Lower lobe of right lung (tissue), 2 donors: ENCODE data around the gene AMELY. TPM values are rescaled to one million over a fixed set of nuclear protein-coding genes. Genes with fewer than 3 reads are reported as not detected.
"Not testable (repeated sequence)": the region's sequence is repeated elsewhere in the genome, so short reads cannot be mapped to it uniquely, and the experiment has no call there.

Experiments
- ATAC-seq, 2 donors: fragments of 200-7000 bp; cut with Tn5 transposase; one replicate each; pipeline ENCODE4 v1.9.1; 2020 to 2022; ENCODE audit warnings: mild to moderate bottlenecking in 2 of 2, moderate library complexity in 2 of 2
- DNase-seq: peaks from one replicate; pipeline ENCODE4 v3.0.0-alpha.2; 2020
- H3K27ac ChIP-seq: fragments of 200-600 bp; one replicate; pipeline ENCODE4 v1.8.0; 2022
- H3K27me3 ChIP-seq: fragments of 200-600 bp; one replicate; pipeline ENCODE4 v1.8.0; 2022; ENCODE audit warnings: low read depth
- H3K36me3 ChIP-seq: fragments of 200-600 bp; one replicate; pipeline ENCODE4 v1.8.0; 2022; ENCODE audit warnings: mild to moderate bottlenecking
- H3K4me1 ChIP-seq: fragments of 200-600 bp; one replicate; pipeline ENCODE4 v1.8.0; 2022
- H3K4me3 ChIP-seq: fragments of 200-600 bp; one replicate; pipeline ENCODE4 v1.8.0; 2022; ENCODE audit warnings: mild to moderate bottlenecking
- H3K9me3 ChIP-seq: fragments of 200-600 bp; one replicate; pipeline ENCODE4 v1.8.0; 2022
- CTCF ChIP-seq: fragments of 200-600 bp; IDR thresholded peaks from one replicate; pipeline ENCODE4 v1.8.0; 2022; ENCODE audit warnings: antibody characterized with exemption, mild to moderate bottlenecking
- intact Hi-C: fragments of 100-400 bp; cut with DNase I; formaldehyde crosslinking; loops from one replicate; pipeline ENCODE4 v1.11.0; 2022
- total RNA-seq: library from RNA; stranded (reverse); fragmentation: NEBNext Ultra II Directional; extraction: Animal tissue kit (Norgen Biotek cat#: 25700); gene quantifications from one replicate; pipeline ENCODE4 v1.2.1, GENCODE V29; 2021
- donor health status: DM: no; HTN: yes; CAD: no; lungs with severe emphysema.

The AMELY gene
- total RNA-seq, 1 donor from 2014 or later = not detected

DNA sequence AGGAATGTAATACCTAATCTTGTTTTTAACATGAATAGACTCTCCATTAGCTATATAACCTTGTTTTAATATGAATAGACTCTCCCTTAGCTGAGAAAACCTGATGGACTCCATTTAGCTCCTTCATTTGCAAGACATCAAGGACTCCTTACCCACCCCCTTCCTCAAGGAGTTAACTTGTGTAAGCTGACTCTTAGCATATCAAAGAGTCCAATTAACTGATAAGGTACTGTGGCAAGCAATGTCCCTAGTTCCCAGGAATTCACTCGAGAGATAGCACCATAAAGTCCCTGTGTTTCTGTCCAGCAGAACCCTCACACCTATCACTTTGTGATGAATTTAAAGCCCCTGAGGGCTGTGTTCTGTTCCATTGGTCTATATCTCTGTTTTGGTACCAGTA, 16.3 kb downstream of the AMELY start:
- H3K36me3 ChIP-seq = no peaks in the 10 kb centered on the region
- TF ChIP-seq CTCF = no peak
- no peaks in the 10 kb centered on the region for H3K27me3 ChIP-seq
- no peak overlapping the region for H3K4me3 ChIP-seq
- no peaks in the 10 kb centered on the region for H3K4me1 ChIP-seq
- intact Hi-C loops = no loop called here
- DNase-seq (no peak), ATAC-seq (no peak)
- no peak overlapping the region for H3K27ac ChIP-seq
- H3K9me3 ChIP-seq = no peaks in the 10 kb centered on the region

DNA sequence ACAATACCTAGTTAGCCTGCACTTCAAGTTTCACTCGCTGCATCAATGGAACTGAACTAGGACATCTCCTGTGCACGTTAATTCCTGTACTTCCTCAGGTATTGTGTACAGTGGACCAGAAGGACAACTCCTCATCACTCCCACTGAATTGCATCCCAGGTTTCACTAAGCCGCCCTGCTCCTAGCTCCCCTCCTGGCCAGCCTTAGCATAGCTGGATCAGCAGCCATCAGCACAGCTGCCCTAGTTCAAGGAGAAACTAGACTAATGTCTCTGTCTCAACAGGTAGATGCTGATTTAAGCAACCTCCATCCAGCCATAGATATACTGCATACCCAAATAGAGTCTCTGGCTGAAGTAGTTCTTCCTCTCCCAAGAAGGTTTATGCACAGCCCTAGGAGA, 17.1 kb downstream of the AMELY start:
- ATAC-seq (no peak), DNase-seq (no peak)
- intact Hi-C loops = no loop called here

DNA sequence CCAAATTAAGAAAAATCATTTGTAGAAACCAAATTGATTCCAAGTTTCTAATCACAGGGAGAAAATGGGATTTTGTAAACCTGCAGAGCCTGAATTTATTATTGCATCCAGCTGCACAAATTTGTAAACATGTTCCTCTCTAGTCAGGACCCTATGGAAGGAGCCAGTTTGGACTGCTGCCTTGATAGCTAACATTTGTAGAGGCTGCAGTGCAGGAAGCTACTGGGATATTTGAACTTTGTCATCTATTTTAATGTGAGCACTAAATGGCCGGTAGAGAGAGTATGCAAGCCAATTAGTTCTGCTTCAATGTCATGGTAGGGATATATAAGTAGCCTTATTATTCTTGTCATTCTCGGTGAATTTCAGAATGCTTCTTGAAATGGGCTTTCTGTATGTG, 62.2 kb downstream of the AMELY start:
- Histone ChIP-seq H3K4me3 (no peak overlapping the region), H3K4me1 (no peaks in the 10 kb centered on the region), H3K9me3 (no peaks in the 10 kb centered on the region), H3K27ac (no peak overlapping the region), H3K27me3 (no peaks in the 10 kb centered on the region), H3K36me3 (no peaks in the 10 kb centered on the region)
- intact Hi-C loops = no loop called here
- DNase-seq = no peak
- TF ChIP-seq CTCF = no peak
- ATAC-seq = no peak

More for the DNA sequence above, 17.1 kb downstream of the AMELY start:
- no peaks in the 10 kb centered on the region for H3K9me3 ChIP-seq
- H3K27me3 ChIP-seq = no peaks in the 10 kb centered on the region
- H3K4me3 ChIP-seq = no peak overlapping the region
- no peaks in the 10 kb centered on the region for H3K36me3 ChIP-seq
- H3K4me1 ChIP-seq = no peaks in the 10 kb centered on the region
- no peak for TF ChIP-seq CTCF
- no peak overlapping the region for H3K27ac ChIP-seq

- H3K36me3 ChIP-seq, DNase-seq, H3K4me1 ChIP-seq, H3K27me3 ChIP-seq, H3K9me3 ChIP-seq, H3K27ac ChIP-seq, H3K4me3 ChIP-seq, intact Hi-C loops, ATAC-seq: not testable (repeated sequence)
These were observed 68.9 kb downstream of the AMELY start for GRCh38 chrY:6842650-6843049.

Other genes starting within 250 kb of the AMELY start
- 1.9 TPM for gene TBL1Y, start 1.1 kb downstream of the AMELY start, total RNA-seq